ENCODE measurements around the gene ZNF710. TPM values are rescaled to one million over a fixed set of nuclear protein-coding genes. Genes with fewer than 3 reads are reported as not detected.

The ZNF710 gene
- total and polyA plus RNA-seq, 2 of the 13 experiments (the other 11 are each of a cell fraction or from before 2014, with no cell fraction given) = 4.7 to 20.6 TPM

DNA sequence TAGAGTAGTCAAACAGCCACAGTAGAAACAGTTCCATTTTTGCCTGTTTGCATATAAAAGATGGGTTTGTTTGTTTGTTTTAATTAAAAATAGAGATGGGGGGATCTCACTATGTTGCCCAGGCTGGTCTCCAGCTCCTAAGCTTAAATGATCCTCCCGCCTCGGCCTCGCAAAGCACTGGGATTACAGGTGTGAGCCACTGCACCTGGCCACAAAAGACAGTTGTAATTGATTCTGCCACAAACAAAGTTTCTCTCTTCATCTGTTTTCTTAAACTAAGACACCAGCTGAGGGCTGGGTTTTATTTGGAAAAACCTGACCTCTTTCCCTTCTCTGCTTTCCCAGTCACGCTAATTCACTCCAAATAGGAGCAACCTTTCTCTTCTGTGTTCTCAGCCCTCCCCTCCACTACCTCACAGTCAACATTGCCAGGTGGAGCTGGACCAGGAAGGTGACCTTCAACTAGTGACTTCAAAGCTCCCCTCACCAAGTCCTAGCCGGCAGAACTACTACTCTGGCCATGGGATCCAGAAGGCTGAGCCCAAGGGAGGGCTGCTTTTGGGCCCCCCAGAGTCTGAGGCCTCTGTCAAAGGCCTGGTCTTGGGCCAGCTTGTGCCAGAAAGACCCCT is 102.7 kb downstream of the ZNF710 start (continued):
- TF ChIP-seq MED1 (CRISPR knock-in tag; IDR thresholded peaks at IDR 0.05) = 0 out of 2 replicates have a peak, but pooled peaks have one; percentile 19
- TF ChIP-seq ZFX (CRISPR knock-in tag; IDR thresholded peaks at IDR 0.05; ENCODE audit: low read depth) = 0 out of 2 replicates have a peak, but pooled peaks have one; percentile 23
- TF ChIP-seq ZNF501 (CRISPR knock-in tag; IDR thresholded peaks at IDR 0.05) = no peak
- no peak for TF ChIP-seq ZFYVE20 (CRISPR knock-in tag; IDR thresholded peaks at IDR 0.05; ENCODE audit: borderline replicate concordance, low read depth)
- TF ChIP-seq KDM3A (CRISPR knock-in tag; IDR thresholded peaks at IDR 0.05; ENCODE audit: low read depth) = no peak
- 0 out of 2 replicates have a peak, but pooled peaks have one; percentile 10 for TF ChIP-seq SALL1 (CRISPR knock-in tag; IDR thresholded peaks at IDR 0.05)
- no peak for TF ChIP-seq ZNF788 (CRISPR knock-in tag; IDR thresholded peaks at IDR 0.05; ENCODE audit: borderline replicate concordance)
- TF ChIP-seq ZNF296 (CRISPR knock-in tag; conservative IDR thresholded peaks at IDR 0.05) = no peak
- no peak for TF ChIP-seq PLSCR1 (CRISPR knock-in tag; IDR thresholded peaks at IDR 0.05; ENCODE audit: borderline replicate concordance)
- TF ChIP-seq ATAD3A (CRISPR knock-in tag; IDR thresholded peaks at IDR 0.05) = no peak
- TF ChIP-seq ZNF839 (CRISPR knock-in tag; IDR thresholded peaks at IDR 0.05; ENCODE audit: borderline replicate concordance) = no peak
- TF ChIP-seq ZZZ3 (CRISPR knock-in tag; IDR thresholded peaks at IDR 0.05; ENCODE audit: borderline replicate concordance) = no peak
- TF ChIP-seq ZNF644 (CRISPR knock-in tag; IDR thresholded peaks at IDR 0.05; ENCODE audit: low read depth) = 0 out of 2 replicates have a peak, but pooled peaks have one; percentile 19
- TF ChIP-seq ZNF775 (CRISPR knock-in tag; IDR thresholded peaks at IDR 0.05; ENCODE audit: borderline replicate concordance) = no peak
- TF ChIP-seq, protein P1, sequence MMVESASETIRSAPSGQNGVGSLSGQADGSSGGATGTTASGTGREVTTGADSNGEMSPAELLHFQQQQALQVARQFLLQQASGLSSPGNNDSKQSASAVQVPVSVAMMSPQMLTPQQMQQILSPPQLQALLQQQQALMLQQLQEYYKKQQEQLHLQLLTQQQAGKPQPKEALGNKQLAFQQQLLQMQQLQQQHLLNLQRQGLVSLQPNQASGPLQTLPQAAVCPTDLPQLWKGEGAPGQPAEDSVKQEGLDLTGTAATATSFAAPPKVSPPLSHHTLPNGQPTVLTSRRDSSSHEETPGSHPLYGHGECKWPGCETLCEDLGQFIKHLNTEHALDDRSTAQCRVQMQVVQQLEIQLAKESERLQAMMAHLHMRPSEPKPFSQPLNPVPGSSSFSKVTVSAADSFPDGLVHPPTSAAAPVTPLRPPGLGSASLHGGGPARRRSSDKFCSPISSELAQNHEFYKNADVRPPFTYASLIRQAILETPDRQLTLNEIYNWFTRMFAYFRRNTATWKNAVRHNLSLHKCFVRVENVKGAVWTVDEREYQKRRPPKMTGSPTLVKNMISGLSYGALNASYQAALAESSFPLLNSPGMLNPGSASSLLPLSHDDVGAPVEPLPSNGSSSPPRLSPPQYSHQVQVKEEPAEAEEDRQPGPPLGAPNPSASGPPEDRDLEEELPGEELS (CRISPR knock-in tag; IDR thresholded peaks at IDR 0.05) = peak; percentile 7; the same call in 1 of the 2 replicates
- peak; percentile 43; the same call in 1 of the 2 replicates for TF ChIP-seq RARA (CRISPR knock-in tag; IDR thresholded peaks at IDR 0.05)
- no peak for TF ChIP-seq SCMH1 (CRISPR knock-in tag; IDR thresholded peaks at IDR 0.05; ENCODE audit: borderline replicate concordance)
- TF ChIP-seq MAF1 (CRISPR knock-in tag; IDR thresholded peaks at IDR 0.05; ENCODE audit: borderline replicate concordance) = no peak
- no peak for TF ChIP-seq ZNF652 (CRISPR knock-in tag; IDR thresholded peaks at IDR 0.05; ENCODE audit: borderline replicate concordance, low read depth)
- no peak for TF ChIP-seq BCL6 (CRISPR knock-in tag; IDR thresholded peaks at IDR 0.05)
- TF ChIP-seq MIER3 (CRISPR knock-in tag; IDR thresholded peaks at IDR 0.05; ENCODE audit: borderline replicate concordance) = no peak
- no peak for TF ChIP-seq HNF4G (IDR thresholded peaks at IDR 0.05; ENCODE audit: borderline replicate concordance, low read depth, low read length)
- TF ChIP-seq HNF4G (CRISPR knock-in tag; IDR thresholded peaks at IDR 0.05; ENCODE audit: borderline replicate concordance, low read depth) = no peak
- no peak for TF ChIP-seq SUZ12 (IDR thresholded peaks at IDR 0.05; ENCODE audit: low read depth, low read length)
- no peak for TF ChIP-seq TFDP1 (CRISPR knock-in tag; IDR thresholded peaks at IDR 0.05; ENCODE audit: borderline replicate concordance)
- TF ChIP-seq LCORL (IDR thresholded peaks at IDR 0.05) = no peak
- TF ChIP-seq LCORL (CRISPR knock-in tag; IDR thresholded peaks at IDR 0.05) = no peak
- 0 out of 2 replicates have a peak, but pooled peaks have one; percentile 4 for TF ChIP-seq EED (CRISPR knock-in tag; IDR thresholded peaks at IDR 0.05)
- no peak for TF ChIP-seq KDM5A (IDR thresholded peaks at IDR 0.05; ENCODE audit: borderline replicate concordance, low read length)

Measured in HepG2 (cell line).